Mammary epithelial cell (primary cell): ENCODE measurements around the gene BPIFB6.

Experiments
- EZH2 ChIP-seq: IDR thresholded peaks from 2 replicates; pipeline ENCODE4 v1.6.1; 2012; ENCODE audit warnings: low read length, inconsistent platforms, borderline replicate concordance
- TF ChIP-seq, protein P1 (sequence below), 2 donors: IDR thresholded peaks in 1 of 2; conservative IDR thresholded peaks in 1 of 2; 2 replicates each; pipeline ENCODE4 v1.5.1; 2011 to 2012; ENCODE audit warnings: inconsistent platforms in 2 of 2, low read length in 2 of 2, mild to moderate bottlenecking in 2 of 2, control low read depth in 1 of 2, low read depth in 1 of 2; ENCODE audit not compliant: insufficient read depth in 1 of 2; ENCODE audit errors: extremely low read depth in 1 of 2

DNA sequence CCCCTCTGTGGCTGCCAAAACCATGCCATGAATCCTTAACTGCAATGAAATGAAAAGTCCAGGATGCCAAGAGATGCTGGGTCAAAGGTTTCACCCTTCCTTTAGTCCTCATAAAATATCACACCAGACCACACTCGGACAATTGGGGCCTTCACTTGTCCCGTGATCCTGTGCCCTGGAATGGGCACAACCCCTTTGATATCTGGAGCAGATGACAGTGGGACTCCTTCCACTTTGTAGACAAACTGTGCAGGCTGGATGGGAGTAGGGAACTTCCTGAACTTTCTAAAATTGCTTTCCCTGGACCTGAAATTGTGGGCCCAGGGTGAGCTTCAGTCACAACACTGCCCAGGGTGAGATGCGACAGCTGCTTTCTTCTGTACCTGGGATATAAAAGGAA is 9.6 kb upstream of the BPIFB6 start:
- TF ChIP-seq, protein P1, sequence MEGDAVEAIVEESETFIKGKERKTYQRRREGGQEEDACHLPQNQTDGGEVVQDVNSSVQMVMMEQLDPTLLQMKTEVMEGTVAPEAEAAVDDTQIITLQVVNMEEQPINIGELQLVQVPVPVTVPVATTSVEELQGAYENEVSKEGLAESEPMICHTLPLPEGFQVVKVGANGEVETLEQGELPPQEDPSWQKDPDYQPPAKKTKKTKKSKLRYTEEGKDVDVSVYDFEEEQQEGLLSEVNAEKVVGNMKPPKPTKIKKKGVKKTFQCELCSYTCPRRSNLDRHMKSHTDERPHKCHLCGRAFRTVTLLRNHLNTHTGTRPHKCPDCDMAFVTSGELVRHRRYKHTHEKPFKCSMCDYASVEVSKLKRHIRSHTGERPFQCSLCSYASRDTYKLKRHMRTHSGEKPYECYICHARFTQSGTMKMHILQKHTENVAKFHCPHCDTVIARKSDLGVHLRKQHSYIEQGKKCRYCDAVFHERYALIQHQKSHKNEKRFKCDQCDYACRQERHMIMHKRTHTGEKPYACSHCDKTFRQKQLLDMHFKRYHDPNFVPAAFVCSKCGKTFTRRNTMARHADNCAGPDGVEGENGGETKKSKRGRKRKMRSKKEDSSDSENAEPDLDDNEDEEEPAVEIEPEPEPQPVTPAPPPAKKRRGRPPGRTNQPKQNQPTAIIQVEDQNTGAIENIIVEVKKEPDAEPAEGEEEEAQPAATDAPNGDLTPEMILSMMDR (conservative IDR thresholded peaks at IDR 0.05 in 1 of 2, IDR thresholded peaks at IDR 0.05 in 1 of 2; ENCODE audit: extremely low read depth in 1 of 2, insufficient read depth in 1 of 2, low read depth in 1 of 2, low read length in 2 of 2) = no peak
- no peak for TF ChIP-seq EZH2
